Measurements from ENCODE around the gene HK2. TPM values are rescaled to one million over a fixed set of nuclear protein-coding genes. Genes with fewer than 3 reads are reported as not detected.
A peak's percentile ranks its signal among the peaks of the same experiment; 100 is the strongest.
"Not testable (repeated sequence)": the region's sequence is repeated elsewhere in the genome, so short reads cannot be mapped to it uniquely, and the experiment has no call there.

The HK2 gene
- total RNA-seq, 1 experiment from 2014 or later: 45.6 TPM

- in situ Hi-C loops (cut with HindIII; ENCODE audit: low pct_unique_long_range_greater_than_20kb, low sequenced_read_pairs): no loop called here
- peak; percentile 78 for DNase-seq (ENCODE audit: low read depth)
Observed at GRCh38 chr2:74831693-74832530, 2.0 kb upstream of the HK2 start.

DNA sequence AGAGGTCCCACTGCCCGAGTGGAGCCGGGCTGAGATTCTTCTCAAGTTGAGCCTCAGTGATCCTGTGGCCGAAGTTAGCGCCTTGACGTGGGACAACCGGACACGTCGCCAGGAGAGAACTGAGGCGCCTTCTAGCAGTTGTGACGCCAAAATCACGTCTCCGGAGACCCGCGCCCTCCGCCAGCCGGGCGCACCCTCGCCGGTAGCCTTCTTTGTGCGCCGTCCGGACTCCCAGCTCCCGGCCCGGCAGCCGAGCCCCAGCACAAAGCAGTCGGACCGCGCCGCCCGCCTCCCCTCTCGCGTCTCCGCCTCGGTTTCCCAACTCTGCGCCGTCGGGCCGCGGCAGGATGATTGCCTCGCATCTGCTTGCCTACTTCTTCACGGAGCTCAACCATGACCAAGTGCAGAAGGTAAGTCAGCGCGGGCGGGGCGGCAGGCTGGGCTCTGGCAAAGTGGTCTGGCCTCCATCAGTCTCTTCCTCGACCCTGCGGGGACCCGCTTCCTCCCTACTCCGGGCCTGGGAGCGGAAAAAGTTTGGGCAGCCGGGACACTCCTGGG lies 386 bp downstream of the HK2 start:
- DNase-seq (ENCODE audit: low read depth): peak; percentile 55
- in situ Hi-C loops (cut with HindIII; ENCODE audit: low pct_unique_long_range_greater_than_20kb, low sequenced_read_pairs): not testable (repeated sequence)

GRCh38 chr2:74834792-74835755 lies 1.1 kb downstream of the HK2 start:
- DNase-seq (ENCODE audit: low read depth): peak; percentile 74

DNA sequence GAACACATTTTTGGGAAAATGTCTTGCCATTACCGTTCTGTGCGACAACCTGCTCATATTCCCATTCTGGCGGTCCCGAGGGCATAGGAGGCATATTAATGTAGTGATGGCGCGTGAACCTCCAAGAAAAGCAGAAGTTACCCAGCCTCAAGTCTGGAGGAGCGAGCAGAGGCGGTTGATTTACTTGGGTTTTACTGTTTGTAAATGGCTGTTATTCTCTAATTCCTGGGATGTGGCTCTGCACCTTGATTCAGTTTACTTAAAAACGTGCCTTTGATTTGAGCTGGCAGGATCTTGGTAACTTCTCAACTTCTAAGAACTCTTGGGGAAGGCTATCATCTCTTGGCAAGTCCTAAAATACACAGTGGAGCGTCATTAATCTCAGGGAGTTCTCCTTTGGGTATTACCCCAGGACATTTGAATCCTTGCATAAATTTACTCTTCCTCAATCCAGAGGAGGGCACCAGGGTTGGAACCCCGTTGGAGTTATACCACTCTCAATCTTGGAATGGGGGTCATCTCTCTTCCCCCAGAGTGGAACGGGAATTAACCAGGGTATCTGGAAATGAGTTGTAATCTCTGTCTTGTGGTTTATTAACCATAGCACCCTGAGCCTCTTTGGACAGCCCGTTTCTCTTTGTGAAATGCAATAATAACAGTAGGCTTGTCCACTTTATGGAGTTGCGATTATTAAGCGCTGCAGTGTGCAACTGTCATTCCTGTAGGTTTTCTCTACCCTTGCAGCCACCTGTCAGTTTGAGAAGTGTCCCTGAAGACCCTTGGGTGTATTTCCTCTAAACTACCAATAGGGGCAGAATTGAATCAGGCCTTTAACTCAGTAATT lies 2.1 kb downstream of the HK2 start:
- in situ Hi-C loops (cut with HindIII; ENCODE audit: low pct_unique_long_range_greater_than_20kb, low sequenced_read_pairs): no loop called here
- DNase-seq (ENCODE audit: low read depth): peak; percentile 52

More at GRCh38 chr2:74834792-74835755, 1.1 kb downstream of the HK2 start:
- in situ Hi-C loops (cut with HindIII; ENCODE audit: low pct_unique_long_range_greater_than_20kb, low sequenced_read_pairs): no loop called here

GRCh38 chr2:74836675-74837401 lies 2.9 kb downstream of the HK2 start:
- in situ Hi-C loops (cut with HindIII; ENCODE audit: low pct_unique_long_range_greater_than_20kb, low sequenced_read_pairs): no loop called here
- DNase-seq (ENCODE audit: low read depth): no peak

DNA sequence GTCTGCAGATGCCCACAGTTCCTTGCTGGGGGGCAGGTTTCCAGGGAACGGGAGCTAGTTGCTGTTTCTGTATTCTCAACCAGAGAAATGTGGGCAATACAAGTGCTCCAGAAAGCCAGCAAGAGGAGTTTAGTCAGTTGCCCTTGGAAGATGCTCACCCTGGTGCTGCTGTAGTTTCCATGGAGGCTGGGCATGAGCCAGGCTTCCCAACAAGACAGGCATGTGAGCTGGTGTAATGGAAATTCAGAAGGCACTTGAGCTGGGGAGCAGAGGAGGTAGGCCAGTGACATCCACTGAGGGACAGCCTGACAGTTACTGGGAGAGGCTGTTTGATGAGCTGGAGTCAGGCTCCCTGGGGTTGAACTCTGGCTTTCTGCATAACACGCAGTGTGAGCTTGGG lies 7.7 kb downstream of the HK2 start:
- in situ Hi-C loops (cut with HindIII; ENCODE audit: low pct_unique_long_range_greater_than_20kb, low sequenced_read_pairs): no loop called here
- no peak for DNase-seq (ENCODE audit: low read depth)

DNA sequence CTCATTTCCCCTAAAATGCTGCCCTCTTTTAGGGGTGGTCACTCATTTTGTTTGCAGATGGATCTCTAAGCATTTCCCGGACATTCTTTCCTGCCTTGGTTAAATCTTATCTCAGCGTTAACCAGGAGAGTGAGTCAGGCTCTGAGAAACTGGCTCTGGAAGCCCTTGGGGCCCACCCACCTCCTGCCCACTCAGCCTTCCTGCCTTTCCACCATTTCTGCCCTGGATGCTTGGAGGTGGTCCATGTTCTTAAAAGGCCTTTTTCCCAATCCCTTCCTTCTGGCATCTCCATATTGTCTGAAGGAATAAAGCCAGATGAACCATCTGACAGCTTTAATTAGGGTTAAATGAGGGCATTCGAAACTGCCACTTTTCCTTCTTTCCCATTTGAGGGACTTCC lies 9.5 kb downstream of the HK2 start:
- in situ Hi-C loops (cut with HindIII; ENCODE audit: low pct_unique_long_range_greater_than_20kb, low sequenced_read_pairs): no loop called here
- peak; percentile 30 for DNase-seq (ENCODE audit: low read depth)

DNA sequence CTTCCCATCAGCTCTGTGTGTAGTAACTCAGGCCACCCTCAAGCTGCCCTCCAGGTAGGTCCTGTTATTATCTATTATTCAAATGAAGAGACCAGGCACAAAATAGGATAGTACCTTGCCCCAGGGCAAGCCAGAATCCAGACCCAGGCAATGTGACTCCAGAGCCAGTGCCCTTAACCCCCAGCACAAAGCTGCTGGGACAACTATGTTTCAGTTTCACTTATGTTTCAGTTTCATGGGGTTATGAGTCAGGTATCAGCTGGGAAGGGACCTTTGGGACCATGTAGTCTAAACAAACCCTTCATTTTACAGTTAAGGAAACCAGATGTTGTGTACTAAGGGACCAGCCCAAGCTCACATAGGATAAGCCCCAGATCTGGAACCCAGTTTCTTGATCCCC lies 10.0 kb downstream of the HK2 start:
- DNase-seq (ENCODE audit: low read depth): peak; percentile 57
- in situ Hi-C loops (cut with HindIII; ENCODE audit: low pct_unique_long_range_greater_than_20kb, low sequenced_read_pairs): no loop called here

DNA sequence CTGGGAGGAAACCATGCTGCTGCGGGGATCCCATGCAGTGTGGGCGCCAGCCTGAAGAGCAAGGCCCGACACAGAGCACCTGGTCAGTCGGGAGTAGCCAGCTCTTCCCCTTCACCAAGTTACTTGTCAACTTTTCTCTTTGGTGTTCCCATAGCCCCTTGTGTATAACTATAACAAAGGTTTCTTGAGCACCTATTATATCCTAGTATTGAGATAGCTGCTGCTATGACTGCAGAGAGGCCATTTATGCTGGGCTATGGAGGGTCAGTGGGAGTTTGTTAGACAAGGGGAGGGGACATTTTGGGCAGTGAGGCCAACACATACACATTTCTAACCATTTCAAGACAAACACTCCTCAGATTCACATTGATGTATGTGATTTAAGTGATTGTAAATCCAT lies 10.8 kb downstream of the HK2 start:
- DNase-seq (ENCODE audit: low read depth): no peak
- in situ Hi-C loops (cut with HindIII; ENCODE audit: low pct_unique_long_range_greater_than_20kb, low sequenced_read_pairs): no loop called here

DNA sequence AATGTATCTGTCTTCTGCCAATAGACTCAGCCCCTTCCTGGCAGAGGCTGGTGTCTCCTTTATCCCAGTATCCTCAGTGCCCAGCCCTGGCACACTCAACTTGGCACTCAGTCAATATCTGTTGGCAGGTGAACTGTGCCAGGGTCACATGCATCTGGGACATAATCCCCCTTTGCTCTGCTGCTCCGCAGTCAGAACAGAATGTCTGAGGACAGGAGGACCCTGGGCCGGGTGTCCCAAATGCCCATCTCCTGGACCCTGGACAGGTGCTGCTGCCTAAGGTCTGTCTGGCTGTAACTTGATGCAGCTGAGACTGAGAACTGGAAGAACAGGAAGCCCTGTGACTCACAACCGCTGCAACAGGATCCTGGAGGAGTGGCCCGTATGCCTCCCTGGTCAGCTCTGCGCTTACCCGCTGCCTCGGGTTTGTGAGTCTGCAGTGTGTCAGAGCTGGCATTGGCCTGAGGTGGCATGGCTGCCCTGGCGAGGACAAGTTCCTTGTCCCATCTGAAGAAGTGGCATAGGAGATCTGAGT lies 11.4 kb downstream of the HK2 start:
- in situ Hi-C loops (cut with HindIII; ENCODE audit: low pct_unique_long_range_greater_than_20kb, low sequenced_read_pairs): no loop called here

GRCh38 chr2:74845991-74846390 lies 12.1 kb downstream of the HK2 start:
- in situ Hi-C loops (cut with HindIII; ENCODE audit: low pct_unique_long_range_greater_than_20kb, low sequenced_read_pairs): no loop called here
- DNase-seq (ENCODE audit: low read depth): no peak

More for the DNA sequence above, 11.4 kb downstream of the HK2 start:
- DNase-seq (ENCODE audit: low read depth): peak; percentile 85

- no peak for DNase-seq (ENCODE audit: low read depth)
- in situ Hi-C loops (cut with HindIII; ENCODE audit: low pct_unique_long_range_greater_than_20kb, low sequenced_read_pairs): no loop called here
Observed at GRCh38 chr2:74846481-74846880, 12.6 kb downstream of the HK2 start.

- no peak for DNase-seq (ENCODE audit: low read depth)
Observed at GRCh38 chr2:74847070-74847858, 13.3 kb downstream of the HK2 start.

DNA sequence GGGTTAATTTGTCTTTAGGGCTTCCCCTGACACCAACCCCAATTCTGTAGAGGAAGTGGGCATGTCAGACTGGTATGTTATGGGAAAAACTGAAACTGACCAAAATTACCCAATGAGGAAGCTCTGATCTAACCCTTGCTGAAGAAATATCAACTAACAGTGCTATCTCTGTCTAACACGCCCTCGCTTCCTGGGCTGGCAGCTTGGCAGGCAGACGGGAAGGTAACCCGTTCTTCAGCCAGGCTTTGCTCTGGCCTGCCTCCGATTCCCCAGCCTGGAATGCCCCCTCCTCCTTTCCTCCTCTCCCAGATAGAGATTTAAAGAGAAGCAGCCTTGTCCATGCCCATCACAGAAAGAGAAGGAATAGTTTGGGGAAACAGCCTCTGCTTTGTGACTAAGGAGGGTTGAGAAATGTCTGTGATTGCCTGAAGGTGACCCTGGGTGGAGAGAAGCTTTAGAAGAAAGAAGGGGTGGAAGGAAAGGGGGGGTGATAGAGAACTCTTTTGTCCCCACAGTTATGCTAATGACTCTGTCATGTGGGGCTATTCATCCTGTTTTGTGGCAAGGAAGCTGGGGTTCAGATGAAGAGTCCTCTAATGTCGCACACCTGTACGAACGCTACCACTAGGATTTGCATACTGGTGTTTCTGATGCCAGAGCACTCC lies 15.4 kb downstream of the HK2 start:
- in situ Hi-C loops (cut with HindIII; ENCODE audit: low pct_unique_long_range_greater_than_20kb, low sequenced_read_pairs): no loop called here
- no peak for DNase-seq (ENCODE audit: low read depth)

More at GRCh38 chr2:74847070-74847858, 13.3 kb downstream of the HK2 start:
- in situ Hi-C loops (cut with HindIII; ENCODE audit: low pct_unique_long_range_greater_than_20kb, low sequenced_read_pairs): no loop called here

DNA sequence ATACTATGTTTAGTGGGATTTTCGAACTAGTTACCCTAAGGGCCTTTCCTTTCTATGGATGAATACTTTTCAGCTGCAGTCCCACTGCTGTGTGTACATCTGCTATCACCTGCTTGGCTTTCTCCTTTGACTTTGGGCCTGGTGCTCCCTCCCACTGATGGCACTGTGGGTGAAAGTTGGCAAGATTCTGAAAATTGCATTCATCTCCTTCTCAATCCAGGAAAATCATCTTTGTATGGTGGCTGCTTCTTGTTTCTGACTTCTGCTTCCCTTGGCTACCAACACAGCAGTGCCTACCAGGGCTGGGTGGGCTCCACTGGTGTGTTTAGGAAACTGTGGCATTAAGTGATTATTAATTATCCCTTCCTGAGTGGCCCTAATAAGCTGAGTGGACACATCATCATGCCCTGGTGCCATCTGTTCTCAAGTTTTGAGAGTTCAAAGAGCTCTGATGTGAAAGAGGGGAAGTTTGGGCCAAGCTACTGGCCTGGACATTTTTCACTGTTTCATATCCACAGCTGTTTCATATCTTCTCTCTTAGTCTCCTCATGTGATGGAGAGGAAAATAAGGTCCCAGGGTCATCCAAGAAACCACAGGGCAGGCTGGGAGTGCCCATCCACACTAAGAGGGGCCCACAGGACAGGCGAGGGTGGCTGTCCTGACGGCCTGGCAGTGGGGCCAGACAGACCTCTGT lies 16.7 kb downstream of the HK2 start:
- DNase-seq (ENCODE audit: low read depth): no peak
- in situ Hi-C loops (cut with HindIII; ENCODE audit: low pct_unique_long_range_greater_than_20kb, low sequenced_read_pairs): no loop called here
